SK-N-SH treated with all-trans-retinoic acid at 6 μM for 48 hours (cell line): Measurements from ENCODE around the gene AK6.

Experiments
- ATAC-seq: fragments of 200-7000 bp; cut with Tn5 transposase; 3 replicates; pipeline ENCODE4 v1.9.1; 2020; ENCODE audit warnings: mild to moderate bottlenecking, moderate library complexity
- BACH2 ChIP-seq: fragments of 250-450 bp; sonication (Bioruptor Pico); IDR thresholded peaks from 2 replicates; pipeline ENCODE4 v1.9.0; 2021; ENCODE audit warnings: mild to moderate bottlenecking, borderline replicate concordance
- CREB5 ChIP-seq: fragments of 250-450 bp; sonication (Bioruptor Pico); IDR thresholded peaks from 2 replicates; pipeline ENCODE4 v1.5.1; 2020; ENCODE audit warnings: low read depth, mild to moderate bottlenecking, moderate library complexity
- GLIS3 ChIP-seq: fragments of 250-450 bp; sonication (Bioruptor Pico); IDR thresholded peaks from 2 replicates; pipeline ENCODE4 v1.5.0; 2020; ENCODE audit warnings: mild to moderate bottlenecking, moderate library complexity
- ISL1 ChIP-seq: fragments of 250-450 bp; sonication (Bioruptor Pico); IDR thresholded peaks from 2 replicates; pipeline ENCODE4 v2.1.2; 2022; ENCODE audit warnings: mild to moderate bottlenecking, moderate library complexity
- OSR1 ChIP-seq: fragments of 250-450 bp; sonication (Bioruptor Pico); IDR thresholded peaks from 2 replicates; pipeline ENCODE4 v1.8.0; 2022; ENCODE audit warnings: moderate library complexity, mild to moderate bottlenecking, inconsistent platforms
- PATZ1 ChIP-seq: fragments of 250-450 bp; sonication (Bioruptor Pico); IDR thresholded peaks from 2 replicates; pipeline ENCODE4 v1.8.0; 2020; ENCODE audit warnings: mild to moderate bottlenecking, moderate library complexity, borderline replicate concordance
- POU6F1 ChIP-seq: fragments of 250-450 bp; sonication (Bioruptor Pico); IDR thresholded peaks from 2 replicates; pipeline ENCODE4 v1.8.0; 2021; ENCODE audit warnings: low read depth, mild to moderate bottlenecking, moderate library complexity, borderline replicate concordance
- PPARA ChIP-seq: fragments of 250-450 bp; sonication (Bioruptor Pico); IDR thresholded peaks from 2 replicates; pipeline ENCODE4 v1.5.0; 2020; ENCODE audit warnings: mild to moderate bottlenecking, borderline replicate concordance
- RARB ChIP-seq: fragments of 250-450 bp; sonication (Bioruptor Pico); IDR thresholded peaks from 2 replicates; pipeline ENCODE4 v1.8.0; 2021; ENCODE audit warnings: mild to moderate bottlenecking, moderate library complexity
- SNAI2 ChIP-seq: fragments of 250-450 bp; sonication (Bioruptor Pico); IDR thresholded peaks from 2 replicates; pipeline ENCODE4 v1.5.0; 2020; ENCODE audit warnings: mild to moderate bottlenecking, moderate library complexity
- TOX ChIP-seq: fragments of 250-450 bp; sonication (Bioruptor Pico); IDR thresholded peaks from 2 replicates; pipeline ENCODE4 v1.8.0; 2021; ENCODE audit warnings: mild to moderate bottlenecking, moderate library complexity, borderline replicate concordance
- TSHZ2 ChIP-seq: fragments of 250-450 bp; sonication (Bioruptor Pico); IDR thresholded peaks from 2 replicates; pipeline ENCODE4 v1.5.0; 2020; ENCODE audit warnings: mild to moderate bottlenecking, moderate library complexity
- ZC3H10 ChIP-seq: fragments of 250-450 bp; sonication (Bioruptor Pico); IDR thresholded peaks from 2 replicates; pipeline ENCODE4 v1.5.1; 2021; ENCODE audit warnings: mild to moderate bottlenecking, moderate library complexity
- ZFP3 ChIP-seq: fragments of 250-450 bp; sonication (Bioruptor Pico); IDR thresholded peaks from 2 replicates; pipeline ENCODE4 v1.5.0; 2020; ENCODE audit warnings: mild to moderate bottlenecking, moderate library complexity
- ZFP30 ChIP-seq: fragments of 450-650 bp; formaldehyde crosslinking; IDR thresholded peaks from 2 replicates; pipeline ENCODE4 v1.5.0; 2022; ENCODE audit warnings: mild to moderate bottlenecking, moderate library complexity
- ZNF565 ChIP-seq: fragments of 450-650 bp; formaldehyde crosslinking; conservative IDR thresholded peaks from 2 replicates; pipeline ENCODE4 v1.5.0; 2020; ENCODE audit warnings: low read depth, mild to moderate bottlenecking, moderate library complexity
- ZNF70 ChIP-seq: fragments of 450-650 bp; formaldehyde crosslinking; IDR thresholded peaks from 2 replicates; pipeline ENCODE4 v1.5.0; 2020; ENCODE audit warnings: mild to moderate bottlenecking, moderate library complexity
- ZNF8 ChIP-seq: fragments of 450-650 bp; formaldehyde crosslinking; IDR thresholded peaks from 2 replicates; pipeline ENCODE4 v1.5.0; 2020; ENCODE audit warnings: mild to moderate bottlenecking, moderate library complexity

The AK6 gene

GRCh38 chr5:69331528-69332445, 37.5 kb downstream of the AK6 start:
- TF ChIP-seq SNAI2 (CRISPR knock-in tag) (no peak), POU6F1 (no peak), ZNF8 (no peak), PATZ1 (CRISPR knock-in tag) (no peak)
- no peak for ATAC-seq

GRCh38 chr5:69329905-69330489, 39.3 kb downstream of the AK6 start:
- no peak for TF ChIP-seq ZFP30 (CRISPR knock-in tag)
- no peak for TF ChIP-seq ZNF565
- no peak for TF ChIP-seq ZNF8
- TF ChIP-seq PPARA = no peak
- TF ChIP-seq PATZ1 (CRISPR knock-in tag) = no peak
- TF ChIP-seq GLIS3 = no peak
- no peak for TF ChIP-seq ZNF70 (CRISPR knock-in tag)
- TF ChIP-seq ZC3H10 (CRISPR knock-in tag) = no peak
- ATAC-seq = no peak

- TF ChIP-seq BACH2 (no peak), ISL1 (CRISPR knock-in tag) (no peak), OSR1 (CRISPR knock-in tag) (no peak), ZFP3 (no peak), RARB (no peak), ZNF565 (no peak), PATZ1 (CRISPR knock-in tag) (no peak), TOX (no peak), ZFP30 (CRISPR knock-in tag) (no peak), PPARA (no peak), TSHZ2 (no peak), CREB5 (no peak), ZNF70 (CRISPR knock-in tag) (no peak), ZC3H10 (CRISPR knock-in tag) (no peak)
- ATAC-seq = no peak
Observed at GRCh38 chr5:69326365-69326764, 43.0 kb downstream of the AK6 start.
